HG03135 (cell line): ENCODE measurements around the gene LPIN1.

ENCODE experiments used
- ATAC-seq: cut with Tn5 transposase; IDR thresholded peaks from one replicate; pipeline ENCODE4 v1.9.1; 2021; ENCODE audit warnings: mild to moderate bottlenecking, moderate library complexity; ENCODE audit not compliant: unreplicated experiment

LPIN1 gene

DNA sequence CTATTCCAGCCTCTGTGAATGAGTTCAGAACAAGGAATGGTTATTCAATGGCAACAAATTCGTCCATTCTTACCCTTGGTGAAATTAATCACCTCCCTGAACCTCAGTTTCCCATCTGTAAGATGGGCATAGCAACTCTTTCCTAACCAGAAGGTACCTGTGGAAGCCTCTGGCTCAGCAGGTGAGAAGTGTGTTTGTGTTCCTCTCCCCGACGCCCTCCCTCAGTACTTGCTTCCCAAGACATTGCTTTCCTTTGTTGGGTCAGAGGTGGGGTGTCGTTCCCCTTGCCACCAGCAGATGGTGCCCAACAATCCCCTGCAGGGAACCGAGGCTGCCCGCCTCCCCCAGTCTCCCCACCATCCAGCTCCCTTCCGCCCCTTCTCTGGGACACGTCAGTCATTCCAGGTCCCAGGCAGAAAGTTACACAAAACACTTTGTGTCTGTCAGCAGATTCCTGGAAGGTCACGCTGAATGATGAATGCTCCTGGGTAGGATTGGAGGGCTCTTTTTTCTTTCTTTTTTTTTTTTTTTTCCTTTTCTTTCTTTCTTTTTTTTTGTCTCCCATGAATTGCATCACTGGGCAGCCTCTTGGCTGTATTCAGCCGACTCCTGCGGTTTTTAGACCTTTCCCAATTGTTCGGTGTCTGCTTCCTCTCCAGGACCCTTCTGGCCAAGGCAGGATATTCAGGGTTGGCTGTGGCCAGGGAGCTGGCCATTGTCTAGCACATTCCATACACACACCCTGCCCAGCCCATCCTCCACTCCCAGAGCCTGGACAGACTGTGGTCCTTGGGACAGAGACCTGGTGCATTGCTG is 117.3 kb downstream of the LPIN1 start:
- peak; percentile 46 for ATAC-seq

DNA sequence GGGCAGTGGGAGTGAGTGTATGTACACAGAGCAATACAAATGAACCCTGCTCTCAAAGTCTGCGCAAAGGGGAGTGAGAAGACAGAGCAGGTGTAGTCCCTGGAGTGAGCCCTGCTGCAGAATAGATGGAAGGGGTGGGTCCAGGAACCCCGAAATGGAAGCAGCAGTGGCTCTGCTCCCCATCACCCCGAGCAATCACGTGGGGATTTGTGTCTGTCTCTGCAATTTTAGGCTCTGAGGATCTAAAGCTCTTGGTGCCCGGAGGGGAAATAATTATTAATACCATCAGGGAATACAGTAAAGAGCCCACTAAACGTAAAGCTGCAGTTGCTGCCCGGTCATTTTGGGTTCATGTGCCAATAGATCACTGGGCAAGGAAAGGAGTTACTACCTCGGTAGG is 118.3 kb downstream of the LPIN1 start:
- ATAC-seq, result no peak

GRCh38 chr2:11865378-11865777 is 118.9 kb downstream of the LPIN1 start:
- no peak for ATAC-seq

DNA sequence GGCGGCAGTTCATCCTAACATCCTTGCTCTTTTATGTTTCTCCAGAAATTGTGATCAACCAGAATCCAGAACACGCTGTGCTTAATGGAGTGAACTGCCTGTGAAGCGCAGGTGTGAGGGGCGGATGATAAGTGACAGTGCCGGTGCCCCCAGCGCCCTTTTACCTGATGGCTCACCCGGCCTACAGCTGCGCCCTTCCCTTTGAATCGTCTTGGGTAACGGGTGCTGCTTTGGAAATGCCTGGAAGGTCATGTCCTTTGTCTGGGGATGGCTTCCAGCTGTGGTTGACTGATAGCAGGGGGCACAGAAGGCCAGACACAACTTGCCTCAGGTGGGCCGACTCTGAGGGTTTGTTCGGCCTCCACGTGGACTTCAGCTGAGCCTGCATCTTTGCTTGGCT is 119.4 kb downstream of the LPIN1 start:
- no peak for ATAC-seq

DNA sequence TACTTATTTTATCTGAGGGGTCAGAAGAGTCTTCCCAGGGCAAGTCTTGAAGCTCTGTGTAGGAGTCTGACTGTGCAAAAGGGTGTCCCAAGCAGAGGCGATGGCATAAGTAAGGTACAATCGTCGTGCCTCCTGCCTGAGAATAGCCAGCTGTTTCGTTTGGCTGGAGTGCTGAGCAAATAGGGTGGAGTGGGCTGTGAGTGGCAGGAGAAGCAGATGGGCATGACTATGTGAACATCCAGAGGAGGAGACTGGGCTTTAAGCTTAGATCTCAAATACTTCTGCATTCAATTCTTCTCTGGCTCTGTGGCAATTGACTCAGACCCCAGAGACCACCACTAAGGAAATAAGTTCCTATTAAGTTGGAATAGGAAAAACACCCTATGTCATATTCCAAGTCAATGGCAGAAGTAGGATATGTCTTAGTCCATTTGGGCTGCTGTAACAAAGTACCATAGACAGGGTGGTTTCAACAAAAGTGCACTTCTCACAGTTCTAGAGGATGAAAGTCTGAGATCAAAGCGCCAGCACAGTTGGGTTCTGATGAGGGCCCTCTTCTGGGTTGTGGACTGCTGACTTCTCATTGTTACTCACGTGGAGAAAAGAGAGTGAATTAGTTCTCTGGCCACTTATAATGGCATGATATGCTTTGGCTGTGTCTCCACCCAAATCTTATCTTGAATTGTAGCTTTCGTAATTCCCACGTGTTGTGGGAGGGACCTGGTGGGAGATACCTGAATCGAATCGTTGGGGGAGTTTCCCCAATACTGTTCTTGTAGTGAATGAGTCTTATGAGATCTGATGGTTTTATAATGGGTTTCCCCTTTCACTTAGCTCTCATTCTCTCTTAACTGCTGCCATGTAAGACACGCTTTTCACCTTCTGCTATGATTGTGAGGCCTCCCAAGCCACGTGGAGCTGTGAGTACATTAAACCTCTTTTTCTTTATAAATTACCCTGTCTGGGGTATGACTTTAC is 120.2 kb downstream of the LPIN1 start:
- peak; percentile 42 for ATAC-seq

DNA sequence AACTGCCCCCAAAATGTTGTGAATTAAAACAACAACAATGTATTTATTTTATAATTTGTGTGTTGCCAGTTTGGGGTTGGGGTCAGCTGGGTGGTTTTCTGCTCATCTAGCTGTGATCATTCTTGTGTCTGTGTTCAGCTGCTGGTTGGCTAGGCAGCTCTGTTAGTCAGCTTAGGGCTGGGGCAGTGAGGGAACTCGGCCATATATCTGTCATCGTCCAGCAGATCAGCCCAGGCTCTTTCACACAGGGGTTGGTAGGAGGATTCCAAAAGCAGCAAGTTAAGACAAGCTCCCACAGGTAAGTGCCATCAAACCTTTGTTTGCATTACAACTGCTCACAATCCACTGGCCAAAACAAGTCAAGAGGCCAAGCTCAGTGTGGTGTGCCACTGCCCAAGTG is 121.5 kb downstream of the LPIN1 start:
- no peak for ATAC-seq

- no peak for ATAC-seq
Measured at GRCh38 chr2:11869391-11869991, 123.1 kb downstream of the LPIN1 start.

DNA sequence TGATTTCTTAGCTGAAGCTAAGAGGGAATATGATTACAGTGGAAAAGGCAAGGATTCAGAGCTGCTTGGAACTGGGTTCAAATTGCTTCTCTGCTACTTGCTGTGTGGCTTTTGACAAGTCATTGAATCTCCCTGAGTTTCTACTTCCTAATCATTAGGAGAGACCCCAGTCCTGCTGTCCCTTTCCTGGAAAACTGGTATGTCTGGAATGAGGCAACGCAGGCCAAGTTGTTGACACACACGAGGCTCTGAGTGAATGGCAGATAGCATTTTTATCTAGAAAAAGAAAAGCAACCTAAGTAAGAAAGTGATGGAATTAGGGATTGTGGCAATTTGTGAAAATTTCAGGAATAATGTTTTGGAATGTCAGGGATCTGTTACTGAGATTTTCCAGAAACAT is 123.6 kb downstream of the LPIN1 start:
- no peak for ATAC-seq

DNA sequence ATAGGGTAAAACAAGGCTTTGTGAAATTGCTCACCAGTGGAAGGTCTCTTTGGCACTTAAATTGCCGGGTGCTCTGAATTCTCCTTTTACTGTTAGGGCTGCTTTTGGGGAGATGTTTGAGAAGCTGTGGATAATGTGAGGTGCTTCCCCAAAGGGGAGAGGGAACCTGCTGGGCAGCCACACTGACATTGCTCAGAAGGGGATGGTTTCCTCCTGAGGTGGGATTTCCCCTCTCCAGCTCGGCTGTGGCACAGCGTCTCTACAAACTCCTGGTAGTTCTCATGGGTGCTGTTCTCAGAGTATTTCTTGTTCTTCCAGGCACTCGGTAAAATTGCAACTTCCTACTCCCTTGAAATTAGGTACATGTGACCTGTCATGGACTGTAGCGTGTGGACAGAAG is 124.2 kb downstream of the LPIN1 start:
- no peak for ATAC-seq

GRCh38 chr2:11871421-11871820 is 125.0 kb downstream of the LPIN1 start:
- no peak for ATAC-seq

- no peak for ATAC-seq
Measured at GRCh38 chr2:11872247-11872947, 126.0 kb downstream of the LPIN1 start.

GRCh38 chr2:11872948-11873269 is 126.5 kb downstream of the LPIN1 start:
- no peak for ATAC-seq

DNA sequence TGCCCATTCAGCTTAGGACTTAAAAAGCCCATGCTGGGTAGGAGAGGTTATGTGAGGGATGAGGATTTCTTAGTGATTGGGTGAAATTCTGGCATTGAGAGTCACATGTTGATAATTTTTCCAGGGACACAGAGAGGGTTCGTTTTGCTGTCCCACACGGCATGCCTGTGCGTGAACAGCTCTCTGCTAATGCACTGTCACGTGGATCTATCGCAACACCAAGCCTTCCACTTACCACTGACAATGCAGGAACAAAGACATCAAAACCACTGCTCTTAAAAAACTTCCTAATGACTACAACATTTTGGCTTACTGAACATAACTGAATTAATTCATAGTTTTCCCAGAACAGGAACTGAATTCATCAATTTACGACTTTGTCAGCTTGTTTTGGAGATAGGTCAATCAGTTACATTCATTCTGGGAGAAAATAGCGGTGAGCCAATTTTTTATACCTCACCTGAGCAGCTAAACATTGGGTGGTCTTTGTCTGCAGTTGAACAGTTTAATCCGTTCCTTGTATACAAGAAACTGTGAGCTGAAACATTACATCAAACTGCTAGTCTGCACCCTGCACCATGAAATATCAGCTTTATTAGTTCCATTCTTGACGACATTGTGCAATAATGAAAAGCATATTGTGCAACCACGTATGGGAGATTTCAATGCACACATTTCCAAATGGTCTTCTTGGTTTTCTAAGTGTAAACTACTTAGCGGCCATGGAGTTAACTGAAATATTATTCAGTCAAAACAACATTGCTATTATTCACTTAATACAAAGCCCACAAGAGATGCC is 127.1 kb downstream of the LPIN1 start:
- ATAC-seq, result no peak

DNA sequence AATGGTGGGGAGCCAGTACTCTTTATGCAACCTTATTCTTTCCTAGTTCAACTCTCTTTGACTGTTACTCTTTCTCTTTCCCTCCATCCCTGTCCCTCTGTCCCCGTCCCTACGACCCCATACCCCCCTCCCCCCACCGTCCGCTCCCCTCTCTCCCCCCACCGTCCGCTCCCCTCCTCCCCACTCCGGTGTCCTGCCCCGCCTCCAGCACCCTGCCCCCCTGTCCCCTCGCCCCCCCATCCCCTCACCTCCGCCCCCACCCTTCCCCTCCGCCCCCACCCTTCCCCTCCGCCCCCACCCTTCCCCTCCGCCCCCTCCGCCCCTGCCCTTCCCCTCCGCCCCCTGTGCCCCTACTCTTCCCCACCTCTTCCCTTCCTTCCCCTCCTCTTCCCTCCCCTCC is 128.4 kb downstream of the LPIN1 start:
- ATAC-seq, result no peak

DNA sequence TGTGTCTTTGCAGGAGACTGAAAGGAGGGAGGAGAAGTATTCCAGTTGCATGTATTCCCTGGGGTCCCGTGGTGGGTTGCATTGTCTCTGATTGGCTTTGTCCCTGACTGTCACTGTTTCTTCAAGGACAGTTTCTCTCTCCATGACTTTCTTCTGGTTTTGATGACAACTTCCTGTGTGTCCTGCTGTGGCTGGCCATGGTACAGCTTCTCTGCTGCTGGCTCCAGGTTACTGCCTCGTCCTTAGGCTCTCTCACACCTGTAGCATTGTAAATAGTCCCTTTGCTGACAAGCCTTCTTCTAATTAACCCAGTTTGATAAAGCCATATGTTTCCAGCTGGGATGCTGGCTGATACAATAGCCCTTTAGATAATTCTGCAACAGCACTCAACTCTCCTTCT is 129.0 kb downstream of the LPIN1 start:
- ATAC-seq, result no peak

- ATAC-seq, result no peak
Measured at GRCh38 chr2:11876436-11876835, 130.0 kb downstream of the LPIN1 start.

- ATAC-seq, result no peak
Measured at GRCh38 chr2:11876889-11877288, 130.5 kb downstream of the LPIN1 start.
